COLO668 (cell line): ENCODE data around the gene KCNJ8.

Experiments used
- DNase-seq: peaks from one replicate; lab custom pipeline; 2025; ENCODE audit not compliant: unreplicated experiment; lab: John Stamatoyannopoulos, UW

The KCNJ8 gene

DNA sequence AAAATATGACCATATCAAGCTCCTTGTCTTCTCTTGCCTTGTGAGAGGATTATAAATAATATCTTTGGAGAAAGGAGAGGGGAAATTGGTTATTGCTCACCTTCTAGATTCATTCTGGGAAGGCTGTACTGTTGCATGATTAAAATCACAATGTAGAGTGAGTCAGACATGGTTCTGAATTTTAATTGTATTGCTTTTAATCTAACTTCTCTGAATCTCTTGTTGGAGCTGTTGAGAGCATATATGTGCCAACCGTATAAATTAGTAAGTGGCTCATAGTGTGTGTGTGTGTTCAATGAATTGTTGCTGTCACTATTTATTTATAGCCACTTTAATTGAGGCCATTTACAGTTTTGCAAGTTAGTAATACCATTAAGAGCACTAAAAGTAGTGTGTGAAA lies 56.1 kb downstream of the KCNJ8 start:
- no peak for DNase-seq

DNA sequence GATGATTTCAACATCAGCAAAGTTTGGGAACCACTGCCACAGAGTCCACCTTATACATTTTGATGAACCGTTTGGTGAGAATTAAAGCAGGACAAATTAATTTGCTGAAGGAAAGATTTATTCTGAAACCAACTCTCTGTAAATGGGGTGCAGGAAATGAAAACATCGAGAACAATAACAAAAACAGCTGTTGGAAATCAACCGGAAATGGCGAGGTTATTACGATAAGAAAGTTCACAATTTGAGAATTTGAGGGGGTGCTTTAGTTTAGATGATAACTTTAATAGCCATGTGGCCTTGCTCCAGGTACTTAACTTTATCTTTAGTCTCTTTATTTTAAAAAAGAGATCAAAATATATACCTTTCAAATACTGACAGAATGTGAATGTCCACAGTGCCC lies 56.7 kb downstream of the KCNJ8 start:
- no peak for DNase-seq

GRCh38 chr12:21715386-21715785 lies 59.1 kb downstream of the KCNJ8 start:
- no peak for DNase-seq
